HG02870 (cell line): Measurements from ENCODE around the gene EXD3.

Source experiments
- ATAC-seq: cut with Tn5 transposase; IDR thresholded peaks from one replicate; pipeline ENCODE4 v1.9.1; 2021; ENCODE audit warnings: mild to moderate bottlenecking, moderate library complexity; ENCODE audit not compliant: unreplicated experiment

EXD3 gene

DNA sequence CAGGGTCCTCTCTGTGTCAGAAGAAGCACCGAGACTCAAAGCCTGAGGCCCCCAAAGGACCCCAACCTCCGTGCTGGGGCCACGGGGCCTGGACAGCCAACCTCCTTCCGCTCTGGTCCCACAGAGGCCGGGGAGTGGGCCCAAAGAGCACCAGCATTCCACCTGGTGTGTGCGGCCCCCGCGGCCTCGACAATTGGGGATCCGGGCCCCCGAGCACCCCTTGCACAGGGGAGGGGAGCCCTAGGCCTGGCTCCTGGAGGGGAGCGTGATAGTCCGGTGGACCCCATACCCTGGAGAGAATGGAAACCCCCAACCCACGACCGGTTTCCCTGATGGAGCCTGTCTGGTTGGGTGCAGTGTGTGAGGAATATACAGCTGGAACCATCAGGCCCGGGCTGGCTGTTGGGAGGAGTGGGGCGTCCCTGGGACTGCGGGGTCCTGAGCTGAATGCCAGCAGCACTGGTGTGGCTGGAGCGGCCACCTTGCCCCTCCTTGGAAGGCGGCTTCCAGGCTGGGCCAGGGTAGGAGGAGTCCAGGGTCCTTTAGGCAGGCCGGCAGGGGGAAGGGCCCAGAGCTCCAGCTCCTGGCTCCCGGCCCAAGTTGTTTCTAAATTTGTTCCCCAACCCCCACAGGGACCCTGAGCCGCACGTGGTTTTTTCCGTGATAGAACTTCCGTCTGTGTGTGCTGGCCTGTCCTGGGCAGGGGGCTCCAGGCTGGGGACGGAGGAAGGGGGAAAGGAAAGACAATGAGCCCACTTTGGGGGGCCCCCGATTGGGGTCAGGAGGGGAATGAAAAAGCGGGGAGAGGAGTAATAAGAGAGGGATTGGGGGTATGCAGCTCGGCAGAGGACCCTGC is 146.3 kb downstream of the EXD3 start:
- ATAC-seq, result no peak

DNA sequence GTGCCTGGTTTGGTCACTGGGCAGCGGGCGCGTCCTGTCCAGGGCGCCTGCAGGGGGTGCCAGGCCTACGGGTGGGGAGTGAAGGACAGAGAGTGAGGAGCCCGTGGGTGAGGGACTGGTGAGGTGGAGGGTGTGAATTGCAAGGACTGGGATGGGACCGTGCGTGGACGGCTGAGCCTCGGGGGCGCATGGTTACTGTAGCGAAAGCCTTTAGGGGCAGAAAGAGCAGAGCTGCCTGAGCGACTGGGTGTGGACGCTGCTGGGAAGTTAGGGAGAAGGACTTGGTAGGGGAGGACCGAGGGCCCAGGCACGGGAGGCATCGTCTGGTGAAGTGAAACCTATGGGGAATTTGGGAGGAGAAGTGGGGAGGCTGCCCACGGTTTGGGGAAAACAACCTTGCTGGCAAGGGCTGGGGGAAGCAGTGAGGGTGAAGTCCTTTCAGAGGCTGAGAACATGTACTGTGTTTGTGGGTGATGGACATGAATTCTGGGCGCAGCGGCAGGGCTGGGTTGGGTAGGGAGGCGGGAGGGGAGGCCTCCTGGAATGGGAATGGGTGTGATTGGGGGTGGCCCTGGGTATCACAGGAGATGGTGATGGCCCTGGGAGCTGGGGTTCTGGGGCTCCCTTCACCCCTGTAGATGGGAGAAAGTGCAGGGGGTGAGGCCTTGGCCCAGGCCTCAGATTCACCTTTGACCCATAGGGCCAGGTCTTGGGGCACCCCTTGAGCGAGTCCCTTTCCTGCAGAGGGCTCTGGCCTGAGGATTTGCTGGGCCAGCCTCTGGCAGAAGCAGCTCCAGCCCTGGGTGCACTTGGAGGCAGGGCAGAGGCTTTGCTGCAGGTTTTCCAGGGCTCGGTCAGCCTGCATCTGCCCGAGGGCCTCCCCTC is 147.1 kb downstream of the EXD3 start:
- ATAC-seq, result no peak

DNA sequence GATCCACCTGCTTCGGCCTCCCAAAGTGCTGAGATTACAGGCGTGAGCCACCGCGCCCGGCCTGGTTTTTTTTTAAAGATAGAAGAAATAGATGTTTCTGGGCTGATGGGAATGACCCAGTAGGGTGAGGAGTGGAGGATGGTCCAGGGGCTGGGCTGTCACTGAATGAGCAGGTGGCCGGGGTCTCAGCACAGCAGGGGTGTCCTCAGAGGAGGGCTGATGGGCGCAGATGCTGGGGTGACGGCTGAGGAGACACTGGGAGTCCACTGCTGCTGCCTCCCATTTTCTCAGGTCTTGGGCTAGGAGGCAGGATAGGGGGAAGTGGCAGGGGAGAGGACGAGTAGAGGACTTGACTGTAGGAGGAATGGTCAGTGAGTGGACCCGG is 147.8 kb downstream of the EXD3 start:
- no peak for ATAC-seq

DNA sequence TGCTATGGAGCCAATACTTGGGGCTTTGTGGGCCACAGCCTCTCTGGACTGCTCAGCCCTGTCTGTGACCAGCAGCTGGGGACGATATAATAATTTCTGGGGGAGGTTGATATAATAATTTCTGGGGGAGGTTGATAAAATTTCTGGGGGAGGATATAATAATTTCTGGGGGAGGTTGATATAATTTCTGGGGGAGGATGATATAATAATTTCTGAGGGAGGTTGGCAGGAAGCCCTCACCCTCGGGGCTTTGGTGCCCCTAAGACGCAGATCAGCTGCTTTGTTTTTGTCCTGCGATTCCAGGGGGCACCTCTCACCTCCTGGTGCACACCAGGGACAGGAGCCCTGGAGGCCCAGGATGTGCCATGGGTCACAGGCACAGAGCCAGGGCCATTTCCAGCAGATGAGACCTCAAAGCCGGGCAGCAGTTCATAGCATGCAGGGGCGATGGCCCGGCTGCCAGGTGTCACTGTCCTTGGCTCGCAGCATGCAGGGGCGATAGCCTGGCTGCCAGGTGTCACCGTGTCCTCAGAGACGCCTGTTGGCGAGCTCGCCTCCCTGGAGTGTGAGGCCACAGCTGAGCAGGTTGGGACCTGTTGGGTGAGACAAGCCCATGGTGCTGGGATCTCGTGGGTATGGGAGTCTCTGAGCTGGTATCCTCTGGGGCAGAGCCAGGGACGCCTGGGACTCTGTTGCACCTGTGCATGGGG is 149.2 kb downstream of the EXD3 start:
- ATAC-seq, result no peak

DNA sequence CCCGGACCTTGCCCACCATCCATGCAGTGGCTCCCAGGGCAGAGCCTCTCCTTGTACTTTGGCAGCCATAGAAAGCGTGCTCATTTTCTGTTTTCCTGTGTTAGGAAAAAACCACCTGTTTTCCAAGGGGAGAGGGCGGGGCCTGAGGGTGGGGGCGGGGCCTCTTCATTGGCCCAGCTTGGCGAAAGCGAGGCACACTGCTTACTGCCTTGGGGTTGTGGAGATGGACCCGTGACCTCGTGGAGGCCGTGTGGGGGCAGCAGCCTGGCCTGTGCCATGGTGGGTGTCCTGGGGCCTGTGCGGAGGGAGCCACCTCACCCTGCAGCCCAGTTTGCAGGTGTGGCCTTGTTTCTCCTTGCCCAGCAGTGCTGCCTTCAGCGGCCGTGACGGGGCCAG is 149.9 kb downstream of the EXD3 start:
- ATAC-seq, result no peak

DNA sequence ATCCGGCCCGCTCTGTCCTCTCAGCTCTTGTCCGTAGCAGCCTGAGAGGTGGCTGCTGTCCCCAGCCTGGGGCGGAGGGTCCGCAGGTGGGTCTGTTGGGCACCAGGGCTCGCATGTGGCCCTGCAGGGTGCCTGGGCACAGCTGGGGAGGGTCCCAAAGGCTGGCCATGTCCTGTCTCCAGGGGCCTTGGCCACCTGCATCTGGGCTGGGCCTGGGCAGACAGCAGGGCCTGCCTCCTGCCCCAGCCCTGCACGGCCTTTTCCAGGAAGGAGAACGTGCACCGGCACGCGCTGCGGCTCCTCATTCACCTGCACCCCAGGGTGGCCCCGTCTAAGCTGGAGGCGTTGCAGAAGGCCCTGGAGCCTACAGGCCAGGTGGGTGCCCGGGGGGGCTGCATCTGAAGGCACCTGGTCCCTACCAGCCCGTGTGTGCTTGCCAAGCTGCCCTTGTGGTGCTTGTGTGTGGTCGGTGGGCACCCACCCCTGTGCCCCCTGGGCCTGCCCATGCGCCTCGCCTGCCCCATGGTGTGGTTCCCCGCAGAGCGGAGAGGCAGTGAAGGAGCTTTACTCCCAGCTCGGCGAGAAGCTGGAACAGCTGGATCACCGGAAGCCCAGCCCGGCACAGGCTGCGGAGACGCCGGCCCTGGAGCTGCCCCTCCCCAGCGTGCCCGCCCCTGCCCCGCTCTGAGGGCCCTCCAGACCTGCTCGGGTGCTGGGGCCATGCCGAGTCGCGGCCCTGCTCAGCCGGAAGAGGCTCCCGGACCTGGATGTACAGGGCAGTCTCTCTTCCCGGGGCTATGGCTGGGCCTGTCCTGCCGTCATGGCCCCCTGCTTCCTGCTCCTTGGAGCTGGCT is 150.5 kb downstream of the EXD3 start:
- ATAC-seq, result no peak

DNA sequence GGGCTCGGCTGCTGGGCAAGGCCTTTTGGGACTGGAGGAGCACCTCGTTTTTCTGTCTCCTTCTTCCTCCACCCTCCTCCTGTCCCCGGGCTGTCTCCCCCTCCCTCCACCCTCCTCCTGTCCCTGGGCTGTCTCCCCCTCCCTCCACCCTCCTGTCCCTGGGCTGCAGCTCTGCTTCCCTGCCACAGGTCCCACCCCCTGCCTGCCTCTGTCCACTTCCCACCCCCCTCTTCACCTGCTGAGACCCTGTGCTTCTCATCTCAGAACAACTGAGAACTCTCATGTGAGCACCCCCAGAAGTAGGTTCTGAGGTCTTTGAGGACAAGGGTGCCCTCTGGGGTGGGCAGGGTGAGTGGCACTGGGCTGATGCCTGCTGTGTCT is 151.3 kb downstream of the EXD3 start:
- no peak for ATAC-seq

DNA sequence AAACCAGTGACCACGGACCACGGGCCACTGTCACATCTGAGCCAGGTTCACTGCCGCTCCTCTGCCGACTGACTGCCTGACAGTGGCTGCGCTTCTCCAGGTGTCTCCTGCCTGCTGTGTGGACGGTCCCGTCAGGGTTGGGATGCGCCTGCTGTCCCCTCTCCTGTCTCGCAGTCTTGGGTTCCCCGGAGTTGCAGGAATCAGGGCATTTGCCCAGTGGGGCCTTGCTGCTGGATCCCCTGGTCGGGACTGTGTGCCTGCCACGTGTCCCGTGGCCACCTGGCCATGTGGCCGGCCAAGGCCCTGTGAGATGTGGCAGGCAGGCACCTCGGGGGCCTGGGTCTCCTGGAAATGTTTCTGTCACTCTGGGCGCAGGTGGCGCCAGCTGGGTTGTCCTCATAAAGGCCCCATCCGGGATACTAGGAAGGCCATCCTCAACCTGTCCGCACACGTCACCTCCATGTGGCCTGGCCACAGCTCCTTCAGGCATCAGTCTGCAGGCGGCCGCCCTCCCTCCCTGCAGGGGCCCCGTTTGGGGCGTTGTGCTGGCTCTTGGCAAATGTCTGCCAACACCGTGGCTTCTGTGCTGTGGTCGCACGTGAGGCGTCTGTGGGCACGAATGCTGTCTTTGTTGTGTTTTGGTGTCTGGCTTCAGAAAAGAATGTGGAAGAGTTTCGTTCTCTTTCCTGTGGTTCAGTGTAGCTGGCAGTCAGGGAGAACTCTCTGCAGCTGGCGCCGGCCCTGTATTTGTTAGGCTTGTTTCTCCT is 151.8 kb downstream of the EXD3 start:
- no peak for ATAC-seq

DNA sequence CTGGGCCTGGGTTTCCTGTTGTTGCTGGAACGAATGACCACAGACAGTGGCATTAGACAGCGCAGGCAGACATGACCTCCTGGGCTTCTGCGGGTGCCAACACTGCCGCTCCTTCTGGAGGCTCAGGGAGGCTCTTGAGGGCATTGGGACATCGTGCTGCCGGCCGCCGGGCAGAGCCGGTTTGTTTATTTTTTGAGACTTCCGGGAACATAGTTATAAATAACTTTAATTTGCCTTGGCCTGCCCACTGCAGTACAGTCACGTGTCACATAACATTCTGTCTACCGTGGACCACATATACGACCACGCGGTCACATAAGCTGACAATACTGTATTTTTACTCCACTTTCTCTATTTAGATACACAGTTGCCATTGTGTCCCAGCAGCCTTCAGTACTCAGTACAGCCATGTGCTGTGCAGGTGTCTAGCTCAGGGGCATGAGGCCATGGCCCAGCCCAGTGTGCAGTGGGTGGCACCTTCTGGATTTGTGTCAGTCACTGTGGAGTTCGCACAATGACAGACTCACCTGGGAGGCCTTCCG is 153.7 kb downstream of the EXD3 start:
- no peak for ATAC-seq

DNA sequence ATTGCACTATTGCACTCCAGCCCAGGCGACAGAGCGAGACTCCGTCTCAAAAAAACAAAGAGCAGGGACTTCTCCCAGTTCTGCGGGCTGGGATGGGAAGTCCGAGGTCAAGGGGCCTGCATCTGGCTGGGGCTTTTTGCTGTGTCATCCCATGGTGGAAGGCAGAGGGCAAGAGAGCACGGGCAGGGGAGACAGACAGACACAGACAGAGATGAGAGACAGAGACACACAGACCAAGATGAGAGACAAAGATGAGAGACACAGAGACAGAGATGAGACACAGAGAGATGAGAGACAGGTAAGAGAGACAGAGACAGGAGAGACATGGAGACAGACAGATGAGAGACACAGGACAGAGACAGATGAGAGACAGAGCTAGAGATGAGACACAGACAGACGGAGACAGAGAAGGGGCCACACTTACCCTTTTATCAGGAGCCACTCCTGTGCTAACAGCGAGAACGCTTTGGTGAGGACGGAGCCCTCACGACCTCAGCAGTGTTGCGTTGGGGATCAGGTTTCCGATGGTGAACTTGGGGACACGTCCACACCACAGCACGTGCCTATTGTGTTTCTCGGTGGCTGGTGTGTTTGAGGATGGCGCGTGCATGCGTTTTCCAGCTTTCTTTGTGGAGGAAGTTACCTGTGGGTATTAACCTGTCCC is 154.3 kb downstream of the EXD3 start:
- ATAC-seq, result no peak

DNA sequence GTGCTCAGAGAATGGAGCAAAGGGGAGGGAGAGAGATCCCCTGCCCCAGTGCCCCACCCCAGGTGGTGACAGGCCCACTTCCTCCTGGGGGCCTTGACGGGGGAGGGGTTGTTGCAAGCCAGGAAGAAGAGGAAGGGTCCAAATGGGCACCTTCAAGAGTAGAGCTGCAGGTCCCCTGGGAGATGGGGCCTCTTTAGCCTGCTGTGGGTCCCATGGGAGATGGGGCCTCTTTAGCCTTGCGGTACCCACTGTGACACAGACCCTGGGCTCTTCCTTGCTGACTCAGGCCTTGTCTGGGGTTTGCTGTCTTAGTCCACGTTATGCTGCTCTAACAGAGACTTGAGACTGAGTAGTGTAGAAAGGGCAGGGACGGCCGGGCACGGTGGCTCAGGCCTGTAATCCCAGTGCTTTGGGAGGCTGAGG is 155.0 kb downstream of the EXD3 start:
- ATAC-seq, result no peak

DNA sequence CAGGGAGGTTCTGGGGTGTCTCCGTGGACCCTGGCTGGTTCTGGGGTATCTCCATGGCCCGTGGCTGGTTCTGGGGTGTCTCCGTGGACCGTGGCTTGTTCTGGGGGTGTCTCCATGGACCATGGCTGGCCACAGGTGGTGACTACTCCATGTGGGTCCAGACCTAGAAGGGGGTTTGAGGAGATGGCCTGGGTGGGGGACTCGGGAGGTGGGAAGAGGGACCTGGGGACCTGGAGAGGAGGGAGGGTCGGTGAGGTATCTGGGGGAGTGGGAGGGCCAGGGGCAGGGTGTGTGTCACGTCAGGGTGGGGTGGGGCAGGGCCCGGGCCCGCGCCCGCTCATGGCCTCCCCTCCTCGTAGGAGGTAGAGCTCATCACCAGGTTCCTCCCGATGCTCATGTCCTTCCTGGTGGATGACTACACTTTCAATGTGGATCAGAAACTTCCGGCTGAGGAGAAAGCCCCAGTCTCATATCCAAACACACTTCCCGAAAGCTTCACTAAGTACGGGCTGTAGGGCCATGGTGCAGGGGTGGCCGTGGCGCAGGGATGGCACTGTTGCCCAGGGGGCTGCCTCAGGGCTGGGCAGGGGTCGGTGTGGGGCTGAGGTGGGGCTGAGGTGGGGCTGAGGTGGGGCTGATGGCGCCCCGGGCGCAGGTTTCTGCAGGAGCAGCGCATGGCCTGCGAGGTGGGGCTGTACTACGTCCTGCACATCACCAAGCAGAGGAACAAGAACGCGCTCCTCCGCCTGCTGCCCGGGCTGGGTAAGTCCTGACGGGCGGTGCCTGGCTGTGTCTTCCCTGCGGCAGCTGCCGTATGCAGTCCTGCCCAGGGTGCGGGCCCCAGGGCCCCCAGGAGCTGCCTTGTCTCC is 156.1 kb downstream of the EXD3 start:
- ATAC-seq, result no peak

DNA sequence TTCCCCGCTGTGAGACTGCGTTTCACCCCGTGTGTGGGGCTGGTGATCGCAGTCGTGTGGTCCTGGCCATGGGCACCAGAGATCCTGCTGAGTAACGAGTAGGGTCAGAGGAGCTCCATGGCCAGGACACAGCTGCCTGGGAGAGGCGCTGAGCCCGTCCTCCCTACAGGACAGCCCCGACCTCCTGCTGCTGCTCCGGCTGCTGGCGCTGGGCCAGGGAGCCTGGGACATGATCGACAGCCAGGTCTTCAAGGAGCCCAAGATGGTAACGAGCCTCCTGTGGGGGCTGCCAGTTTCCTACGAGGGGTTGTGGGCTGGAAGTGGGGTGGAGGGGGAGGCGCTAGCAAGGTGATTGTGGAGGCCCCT is 156.8 kb downstream of the EXD3 start:
- no peak for ATAC-seq

DNA sequence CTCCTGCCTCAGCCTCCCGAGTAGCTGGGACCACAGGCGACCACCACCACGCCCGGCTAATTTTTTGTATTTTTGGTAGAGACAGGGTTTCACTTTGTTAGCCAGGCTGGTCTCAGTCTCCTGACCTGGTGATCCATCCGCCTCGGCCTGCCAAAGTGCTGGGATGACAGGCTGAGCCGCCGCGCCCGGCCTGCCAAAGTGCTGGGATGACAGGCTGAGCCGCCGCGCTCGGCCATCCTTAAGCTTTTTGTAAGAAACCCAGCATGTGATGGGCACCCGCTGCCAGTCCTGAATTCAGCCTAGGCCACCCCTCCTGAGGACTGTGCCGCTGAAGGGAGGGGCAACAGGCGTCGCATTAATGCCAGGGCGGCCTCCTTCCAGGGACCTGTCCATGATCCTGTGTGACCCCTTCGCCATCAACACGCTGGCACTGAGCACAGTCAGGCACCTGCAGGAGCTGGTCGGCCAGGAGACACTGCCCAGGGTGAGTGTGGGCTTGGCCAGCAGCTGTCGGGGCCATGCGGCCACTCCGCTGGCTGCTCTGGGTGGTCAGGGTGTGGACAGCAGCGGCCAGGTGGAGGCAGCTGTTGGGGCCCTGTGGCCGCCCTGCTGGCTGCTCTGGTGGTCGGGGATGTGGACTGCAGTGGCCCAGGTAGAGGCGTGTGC is 157.3 kb downstream of the EXD3 start:
- no peak for ATAC-seq

DNA sequence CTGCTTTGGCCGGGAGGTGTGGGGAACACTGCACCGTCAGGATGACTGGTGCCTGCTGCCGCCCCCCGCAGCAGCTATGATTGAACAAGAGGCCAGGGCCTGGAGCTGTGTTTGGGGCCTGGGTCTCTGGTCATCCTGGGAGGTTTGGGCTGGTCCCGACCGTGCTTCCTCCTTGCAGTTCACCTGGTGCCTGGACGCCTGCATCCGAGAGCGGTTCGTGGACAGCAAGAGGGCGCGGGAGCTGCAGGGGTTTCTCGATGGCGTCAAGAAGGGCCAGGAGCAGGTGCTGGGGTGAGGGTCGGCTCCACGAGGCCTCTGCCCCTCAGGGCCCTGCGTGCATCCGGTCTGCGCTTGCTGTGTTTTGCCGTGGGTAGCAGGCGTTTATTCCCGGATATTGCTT is 158.9 kb downstream of the EXD3 start:
- no peak for ATAC-seq

DNA sequence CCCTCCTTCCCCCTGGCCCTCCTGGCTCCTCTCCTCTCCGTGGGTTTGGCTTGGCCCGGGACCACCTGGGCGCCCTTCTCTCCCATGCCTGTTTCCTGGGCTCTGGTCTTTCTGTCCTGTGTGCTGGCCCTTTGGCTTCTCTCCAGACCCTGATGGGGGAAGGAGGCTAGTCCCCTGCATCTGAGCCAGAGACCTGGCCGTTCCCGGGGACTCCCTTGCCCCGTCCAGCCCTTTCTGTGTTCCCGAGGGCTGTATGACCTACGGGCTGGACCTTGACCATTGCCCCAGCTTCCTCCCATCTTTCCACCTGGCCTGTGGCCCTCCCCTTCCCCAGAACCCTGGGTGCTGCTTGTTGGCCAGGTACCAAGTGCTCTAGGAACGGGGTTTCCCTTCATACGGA is 159.5 kb downstream of the EXD3 start:
- ATAC-seq, result no peak

DNA sequence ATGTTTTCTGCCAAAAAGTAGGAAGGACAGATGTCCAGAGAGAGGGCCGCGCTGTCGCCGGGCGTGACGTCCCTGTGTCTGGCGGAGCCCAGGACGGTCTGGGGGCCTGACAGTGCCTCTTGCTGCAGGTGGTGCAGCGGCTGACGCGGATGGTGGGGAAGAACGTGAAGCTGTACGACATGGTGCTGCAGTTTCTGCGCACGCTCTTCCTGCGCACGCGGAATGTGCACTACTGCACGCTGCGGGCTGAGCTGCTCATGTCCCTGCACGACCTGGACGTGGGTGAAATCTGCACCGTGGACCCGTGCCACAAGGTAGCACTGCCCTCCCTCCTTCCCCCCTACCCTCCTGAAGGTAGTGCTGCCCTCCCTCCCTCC is 160.1 kb downstream of the EXD3 start:
- no peak for ATAC-seq
